ENCODE results near the gene NOL4L. TPM values are rescaled to one million over a fixed set of nuclear protein-coding genes. Genes with fewer than 3 reads are reported as not detected.

NOL4L gene
- total and polyA plus RNA-seq, 2 donors (not counting 3 experiments of a cell fraction or from before 2014, with no cell fraction given) = 55.2 to 79.6 TPM

GRCh38 chr20:32514760-32515159, 70.4 kb downstream of the NOL4L start:
- CTCF ChIA-PET = interaction anchor here (1.4 to 2.5 kb wide), 3 partner anchors 10 to 65 kb away, joined by 3 to 7 read pairs (median 4); no protein-coding TSS in a partner anchor

GRCh38 chr20:32513031-32513866, 71.9 kb downstream of the NOL4L start:
- no peak overlapping the region for H3K9ac ChIP-seq (replicated peaks; ENCODE audit: extremely low read depth, insufficient read depth, low read length)
- no peaks in the 10 kb centered on the region for H3K36me3 ChIP-seq (ENCODE audit: control insufficient read depth in 2 of 2, extremely low read depth in 1 of 2, insufficient read depth in 2 of 2, low read length in 2 of 2)
- no peaks in the 10 kb centered on the region for H3K9me3 ChIP-seq (replicated peaks; ENCODE audit: control insufficient read depth, insufficient read depth, low read length)
- H3K4me2 ChIP-seq (ENCODE audit: insufficient read depth, low read length) = no peak overlapping the region
- ChIA-PET POLR2A (no interaction called here), CTCF (no interaction called here)
- FAIRE-seq (no peak), DNase-seq (ENCODE audit: low read depth, low spot score) (no peak)
- no peaks in the 10 kb centered on the region for H4K20me1 ChIP-seq (replicated peaks; ENCODE audit: control insufficient read depth, extremely low read depth, insufficient read depth, low read length)
- BruUV-seq (replicated peaks) = no TSS peak
- peaks cover 46% of the 10 kb centered on the region for H3K4me1 ChIP-seq (ENCODE audit: control insufficient read depth, extremely low read depth, insufficient read depth, low read length)
- no peaks in the 10 kb centered on the region for H3K79me2 ChIP-seq (ENCODE audit: control insufficient read depth, insufficient read depth, low read length)
- H3K4me3 ChIP-seq (replicated peaks in 1 of 3; ENCODE audit: insufficient read depth in 1 of 3, low read depth in 1 of 3, low read length in 3 of 3) = no peak overlapping the region
- H2AFZ ChIP-seq (ENCODE audit: low read depth, low read length) = no peak overlapping the region
- TF ChIP-seq JUN (IDR thresholded peaks at IDR 0.05; ENCODE audit: borderline replicate concordance, insufficient read depth, insufficient read length, low read depth) = no peak
- TF ChIP-seq POLR2A (IDR thresholded peaks at IDR 0.05; ENCODE audit: low read depth, low read length) = no peak
- no peak for TF ChIP-seq MAX (IDR thresholded peaks at IDR 0.05; ENCODE audit: insufficient read depth, insufficient read length)
- no peak for TF ChIP-seq EZH2 (IDR thresholded peaks at IDR 0.05; ENCODE audit: borderline replicate concordance, low read depth, low read length, severe bottlenecking)
- TF ChIP-seq GATA2 (IDR thresholded peaks at IDR 0.05; ENCODE audit: insufficient read depth, insufficient read length, low read depth, low read length) = no peak
- no peak for TF ChIP-seq MYC (IDR thresholded peaks at IDR 0.05; ENCODE audit: low read depth, low read length)
- no peak for TF ChIP-seq FOS (IDR thresholded peaks at IDR 0.05; ENCODE audit: borderline replicate concordance, insufficient read depth, low read length)
- TF ChIP-seq CTCF (IDR thresholded peaks at IDR 0.05; ENCODE audit: extremely low read depth in 1 of 2, insufficient read depth in 1 of 2, low read depth in 1 of 2, low read length in 2 of 2) = no peak
- no peak for TF ChIP-seq POLR2AphosphoS5 (IDR thresholded peaks at IDR 0.05; ENCODE audit: insufficient read depth, low read depth, low read length)
- H3K9me1 ChIP-seq (replicated peaks; ENCODE audit: control insufficient read depth, extremely low read depth, insufficient read depth, low read length) = no peaks in the 10 kb centered on the region
- no peak overlapping the region for H3K27ac ChIP-seq (ENCODE audit: insufficient read depth, low read depth, low read length)
- intact Hi-C loops (cut with micrococcal nuclease) = no loop called here
- H3K27me3 ChIP-seq (ENCODE audit: control insufficient read depth in 2 of 2, insufficient read depth in 2 of 2, low read length in 2 of 2) = no peaks in the 10 kb centered on the region
- dilution Hi-C loops (cut with MboI; ENCODE audit: extremely low pct_ligation_motif_present, low sequenced_read_pairs) = no loop called here

More at GRCh38 chr20:32514760-32515159, 70.4 kb downstream of the NOL4L start:
- H3K4me3 ChIP-seq (replicated peaks in 1 of 3; ENCODE audit: insufficient read depth in 1 of 3, low read depth in 1 of 3, low read length in 3 of 3) = no peak overlapping the region
- H3K9me3 ChIP-seq (replicated peaks; ENCODE audit: control insufficient read depth, insufficient read depth, low read length) = no peaks in the 10 kb centered on the region
- H3K4me1 ChIP-seq (ENCODE audit: control insufficient read depth, extremely low read depth, insufficient read depth, low read length) = peaks cover 41% of the 10 kb centered on the region
- BruUV-seq (replicated peaks) = no TSS peak
- H3K79me2 ChIP-seq (ENCODE audit: control insufficient read depth, insufficient read depth, low read length) = no peaks in the 10 kb centered on the region
- no peaks in the 10 kb centered on the region for H3K27me3 ChIP-seq (ENCODE audit: control insufficient read depth in 2 of 2, insufficient read depth in 2 of 2, low read length in 2 of 2)
- POLR2A ChIA-PET = no interaction called here
- no peak overlapping the region for H3K4me2 ChIP-seq (ENCODE audit: insufficient read depth, low read length)
- H3K9ac ChIP-seq (replicated peaks; ENCODE audit: extremely low read depth, insufficient read depth, low read length) = no peak overlapping the region
- no peaks in the 10 kb centered on the region for H4K20me1 ChIP-seq (replicated peaks; ENCODE audit: control insufficient read depth, extremely low read depth, insufficient read depth, low read length)
- H3K36me3 ChIP-seq (ENCODE audit: control insufficient read depth in 2 of 2, extremely low read depth in 1 of 2, insufficient read depth in 2 of 2, low read length in 2 of 2) = no peaks in the 10 kb centered on the region
- no peak for FAIRE-seq
- DNase-seq (ENCODE audit: low read depth, low spot score) = no peak
- TF ChIP-seq FOS (IDR thresholded peaks at IDR 0.05; ENCODE audit: borderline replicate concordance, insufficient read depth, low read length) = no peak
- TF ChIP-seq POLR2AphosphoS5 (IDR thresholded peaks at IDR 0.05; ENCODE audit: insufficient read depth, low read depth, low read length) = no peak
- H2AFZ ChIP-seq (ENCODE audit: low read depth, low read length) = no peak overlapping the region
- intact Hi-C loops (cut with micrococcal nuclease) = no loop called here
- dilution Hi-C loops (cut with MboI; ENCODE audit: extremely low pct_ligation_motif_present, low sequenced_read_pairs) = no loop called here
- H3K9me1 ChIP-seq (replicated peaks; ENCODE audit: control insufficient read depth, extremely low read depth, insufficient read depth, low read length) = no peaks in the 10 kb centered on the region
- H3K27ac ChIP-seq (ENCODE audit: insufficient read depth, low read depth, low read length) = no peak overlapping the region

Measured in endothelial cell of umbilical vein (primary cell).